Osteoblast (primary cell): ENCODE measurements around the gene TRIM56. TPM values are rescaled to one million over a fixed set of nuclear protein-coding genes. Genes with fewer than 3 reads are reported as not detected.

Source experiments
- DNase-seq: peaks from one replicate; pipeline ENCODE4 v3.0.0; 2011; ENCODE audit warnings: low spot score, mixed read lengths; ENCODE audit not compliant: insufficient read length; ENCODE audit errors: missing footprints
- H2AFZ ChIP-seq: 2 replicates; pipeline ENCODE4 v1.6.0; 2011; ENCODE audit warnings: mild to moderate bottlenecking, low read length
- H3K27ac ChIP-seq: 2 replicates; pipeline ENCODE4 v1.5.1; 2011; ENCODE audit warnings: mild to moderate bottlenecking, low read depth, low read length, moderate library complexity
- H3K27me3 ChIP-seq: 2 replicates; pipeline ENCODE4 v1.6.0; 2012; ENCODE audit warnings: mild to moderate bottlenecking, control low read depth, inconsistent platforms, low read length, moderate library complexity; ENCODE audit not compliant: insufficient read depth
- H3K36me3 ChIP-seq: 2 replicates; pipeline ENCODE4 v1.5.1; 2011; ENCODE audit warnings: mild to moderate bottlenecking, low read length, control low read depth, moderate library complexity; ENCODE audit not compliant: insufficient read depth
- H3K4me1 ChIP-seq: 2 replicates; pipeline ENCODE4 v1.5.1; 2011; ENCODE audit warnings: mild to moderate bottlenecking, low read length, control low read depth, moderate library complexity; ENCODE audit not compliant: insufficient read depth
- H3K4me2 ChIP-seq: 2 replicates; pipeline ENCODE4 v1.6.0; 2011; ENCODE audit warnings: mild to moderate bottlenecking, low read length; ENCODE audit not compliant: insufficient read depth
- H3K4me3 ChIP-seq: fragments of 200-600 bp; sonication (generic); 3 replicates; pipeline ENCODE4 v1.5.1; 2012; ENCODE audit warnings: mild to moderate bottlenecking, low read length, inconsistent platforms; ENCODE audit not compliant: insufficient read depth
- H3K79me2 ChIP-seq: 2 replicates; pipeline ENCODE4 v1.6.0; 2012; ENCODE audit warnings: mild to moderate bottlenecking, low read length, control low read depth, inconsistent platforms; ENCODE audit not compliant: insufficient read depth
- H3K9me3 ChIP-seq: 2 replicates; pipeline ENCODE4 v1.5.1; 2011; ENCODE audit warnings: low read depth, low read length, control low read depth
- H4K20me1 ChIP-seq: 2 replicates; pipeline ENCODE4 v1.6.0; 2012; ENCODE audit warnings: mild to moderate bottlenecking, low read length, control low read depth; ENCODE audit not compliant: insufficient read depth
- CTCF ChIP-seq: IDR thresholded peaks from 2 replicates; pipeline ENCODE4 v1.5.1; 2011; ENCODE audit warnings: mild to moderate bottlenecking, low read depth, low read length, moderate library complexity; ENCODE audit errors: extremely low read depth
- total RNA-seq: library from RNA; depleted of rRNA; stranded (reverse); fragments of >200 nt; gene quantifications from 2 replicates; pipeline ENCODE4 v1.2.3, GENCODE V29; 2012

Gene TRIM56
- total RNA-seq, 1 donor: 13.8 TPM

GRCh38 chr7:101096957-101097347 is 11.7 kb downstream of the TRIM56 start:
- Histone ChIP-seq H3K27ac (no peak overlapping the region), H3K4me3 (no peak overlapping the region), H4K20me1 (no peaks in the 10 kb centered on the region), H3K79me2 (peaks cover 13% of the 10 kb centered on the region), H3K4me2 (no peak overlapping the region), H3K9me3 (no peaks in the 10 kb centered on the region), H3K36me3 (no peaks in the 10 kb centered on the region), H3K27me3 (no peaks in the 10 kb centered on the region), H3K4me1 (peaks cover 51% of the 10 kb centered on the region), H2AFZ (no peak overlapping the region)
- DNase-seq: no peak
- TF ChIP-seq CTCF: no peak

- no peak overlapping the region for H3K27ac ChIP-seq
- no peak overlapping the region for H3K4me3 ChIP-seq
- no peak overlapping the region for H3K4me2 ChIP-seq
- H3K9me3 ChIP-seq: no peaks in the 10 kb centered on the region
- no peak for TF ChIP-seq CTCF
- no peak overlapping the region for H2AFZ ChIP-seq
- peak; percentile 3 for DNase-seq
- no peaks in the 10 kb centered on the region for H3K27me3 ChIP-seq
- no peaks in the 10 kb centered on the region for H3K36me3 ChIP-seq
- peaks cover 13% of the 10 kb centered on the region for H3K79me2 ChIP-seq
- H3K4me1 ChIP-seq: peaks cover 51% of the 10 kb centered on the region
- H4K20me1 ChIP-seq: no peaks in the 10 kb centered on the region
These were observed 12.3 kb downstream of the TRIM56 start for GRCh38 chr7:101097561-101097960.

- peak; percentile 96 for DNase-seq
- H3K27ac ChIP-seq: peak overlapping the region; percentile 94
These were observed 14.9 kb downstream of the TRIM56 start for GRCh38 chr7:101099969-101100781.

More at GRCh38 chr7:101099969-101100781, 14.9 kb downstream of the TRIM56 start:
- no peak overlapping the region for H2AFZ ChIP-seq
- H3K79me2 ChIP-seq: peaks cover 11% of the 10 kb centered on the region
- no peaks in the 10 kb centered on the region for H3K27me3 ChIP-seq
- no peak for TF ChIP-seq CTCF
- H3K4me1 ChIP-seq: peaks cover 36% of the 10 kb centered on the region
- H3K9me3 ChIP-seq: no peaks in the 10 kb centered on the region
- H3K4me2 ChIP-seq: peak overlapping the region; percentile 30
- no peaks in the 10 kb centered on the region for H3K36me3 ChIP-seq
- H4K20me1 ChIP-seq: no peaks in the 10 kb centered on the region
- peak overlapping the region; percentile 5 for H3K4me3 ChIP-seq
